Activated T-cell treated with anti-CD3 and anti-CD28 coated beads for 48 hours (primary cell): ENCODE data around the gene NKTR.

Experiments
- DNase-seq: peaks from one replicate; pipeline ENCODE4 v3.0.0-alpha.2; 2020; ENCODE audit warnings: low read depth

The NKTR gene

DNA sequence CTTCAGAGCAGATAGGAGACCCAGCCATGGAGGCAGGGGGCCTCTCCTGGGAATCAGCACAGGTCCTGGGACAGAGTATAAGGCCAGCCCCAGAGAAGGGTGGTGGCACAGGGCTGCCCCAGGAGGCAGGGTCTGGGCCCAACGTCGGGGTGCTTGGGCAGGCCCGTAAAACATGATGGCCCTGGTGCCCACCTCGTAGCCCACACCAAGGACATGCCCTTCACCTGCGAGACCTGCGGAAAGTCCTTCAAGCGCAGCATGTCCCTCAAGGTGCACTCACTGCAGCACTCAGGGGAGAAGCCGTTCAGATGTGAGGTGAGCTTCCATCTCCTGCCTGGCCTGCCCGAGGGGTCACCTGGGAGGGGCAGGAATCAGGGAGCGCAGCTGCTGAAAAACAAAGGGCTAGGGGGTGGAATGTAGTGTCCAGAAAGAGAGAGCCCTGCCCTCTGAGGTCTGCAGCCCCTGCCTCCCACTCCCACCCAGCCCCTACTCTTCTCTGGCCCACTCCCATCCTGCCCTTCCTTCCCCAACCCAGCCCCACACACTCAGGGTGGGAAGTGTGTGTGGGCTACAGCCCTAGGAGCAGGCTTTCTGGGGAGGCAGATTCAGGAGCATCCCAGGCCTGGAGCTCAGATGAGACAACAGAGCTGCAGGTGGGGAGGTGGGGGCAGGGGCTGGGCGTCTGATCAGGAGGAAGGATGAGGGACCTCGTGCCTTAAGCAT is 62.5 kb downstream of the NKTR start:
- no peak for DNase-seq

DNA sequence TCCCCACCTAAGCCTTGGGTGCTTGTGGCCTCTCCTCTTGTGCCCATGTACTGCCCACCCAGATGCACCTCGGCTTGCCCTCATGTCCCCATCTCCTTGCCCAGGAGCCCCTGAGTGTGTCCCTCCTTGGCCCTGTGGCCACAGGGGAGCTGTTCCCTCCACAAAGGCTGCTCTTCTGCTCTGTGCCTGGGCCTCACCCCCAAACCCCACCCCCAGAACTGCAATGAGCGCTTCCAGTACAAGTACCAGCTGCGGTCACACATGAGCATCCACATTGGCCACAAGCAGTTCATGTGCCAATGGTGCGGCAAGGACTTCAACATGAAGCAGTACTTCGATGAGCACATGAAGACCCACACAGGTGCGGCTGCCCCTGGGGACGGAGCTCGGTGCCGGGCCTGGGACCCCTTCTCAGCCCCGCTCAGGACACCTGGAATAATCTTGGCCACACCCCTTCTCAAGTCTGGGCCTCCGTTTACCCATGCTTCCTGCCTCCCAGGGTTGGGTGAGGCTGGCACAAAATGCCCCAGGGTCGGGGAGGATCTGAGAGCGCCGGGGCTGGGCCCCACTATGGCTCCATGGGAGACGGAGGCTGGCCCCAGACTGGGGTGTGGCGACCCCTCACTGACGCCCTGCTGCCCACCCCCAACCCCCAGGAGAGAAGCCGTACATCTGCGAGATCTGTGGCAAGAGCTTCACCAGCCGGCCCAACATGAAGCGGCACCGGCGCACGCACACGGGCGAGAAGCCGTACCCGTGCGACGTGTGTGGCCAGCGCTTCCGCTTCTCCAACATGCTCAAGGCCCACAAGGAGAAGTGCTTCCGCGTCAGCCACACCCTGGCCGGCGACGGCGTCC is 63.3 kb downstream of the NKTR start:
- DNase-seq = no peak

DNA sequence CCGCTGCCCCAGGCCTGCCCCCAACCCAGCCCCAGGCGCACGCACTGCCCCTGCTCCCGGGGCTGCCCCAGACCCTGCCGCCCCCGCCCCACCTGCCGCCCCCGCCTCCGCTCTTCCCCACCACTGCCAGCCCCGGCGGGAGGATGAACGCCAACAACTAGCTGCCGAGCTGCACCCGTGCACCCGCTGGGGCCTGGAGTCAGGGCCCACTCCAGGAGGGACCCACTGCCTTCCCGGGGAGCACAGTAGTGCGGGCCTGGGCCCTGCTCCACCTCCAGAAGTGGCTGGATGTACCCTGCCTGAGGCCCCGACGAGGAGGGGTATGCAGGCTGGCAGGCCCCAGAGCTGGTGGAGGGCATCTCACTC is 63.9 kb downstream of the NKTR start:
- DNase-seq = no peak

DNA sequence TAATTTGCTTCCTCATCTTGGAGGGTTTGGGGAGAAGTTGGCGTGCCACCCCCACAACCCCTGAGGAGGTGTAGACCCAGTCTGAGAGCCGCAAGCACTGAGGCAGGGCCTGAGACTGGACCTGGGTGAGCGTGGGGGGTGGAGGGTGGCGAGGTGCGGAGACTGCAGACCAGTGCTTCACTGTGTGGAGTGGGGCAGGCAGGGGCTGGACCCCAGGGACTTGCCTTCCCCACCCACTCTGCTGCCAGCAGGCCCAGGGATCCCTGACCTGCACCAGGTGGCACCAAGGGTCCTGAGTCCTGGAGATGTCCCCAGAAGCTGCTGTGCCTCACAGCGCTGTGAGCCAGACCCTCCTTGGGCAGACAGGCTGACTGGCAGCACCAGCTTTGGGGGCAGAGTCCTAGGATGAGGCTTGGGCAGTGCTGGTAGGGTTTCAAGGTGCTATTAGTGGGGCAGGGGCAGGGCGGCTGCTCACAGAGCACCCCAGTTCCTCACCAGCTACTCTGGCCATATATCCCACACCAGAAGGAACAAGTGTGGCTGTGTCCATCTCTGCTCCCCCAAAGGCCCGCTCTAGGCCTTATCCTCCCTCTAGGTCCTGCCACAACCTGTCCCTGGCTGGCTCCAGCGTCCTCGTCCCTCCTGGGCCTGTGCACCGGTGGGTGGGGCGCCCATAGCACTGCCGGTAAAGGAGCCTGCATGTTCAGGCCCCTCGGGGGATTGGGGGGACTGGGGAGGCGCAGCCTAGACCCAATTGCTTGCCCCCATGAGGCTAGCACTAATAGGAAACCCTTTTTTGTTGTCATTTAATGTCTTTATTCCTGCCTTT is 64.8 kb downstream of the NKTR start:
- no peak for DNase-seq

DNA sequence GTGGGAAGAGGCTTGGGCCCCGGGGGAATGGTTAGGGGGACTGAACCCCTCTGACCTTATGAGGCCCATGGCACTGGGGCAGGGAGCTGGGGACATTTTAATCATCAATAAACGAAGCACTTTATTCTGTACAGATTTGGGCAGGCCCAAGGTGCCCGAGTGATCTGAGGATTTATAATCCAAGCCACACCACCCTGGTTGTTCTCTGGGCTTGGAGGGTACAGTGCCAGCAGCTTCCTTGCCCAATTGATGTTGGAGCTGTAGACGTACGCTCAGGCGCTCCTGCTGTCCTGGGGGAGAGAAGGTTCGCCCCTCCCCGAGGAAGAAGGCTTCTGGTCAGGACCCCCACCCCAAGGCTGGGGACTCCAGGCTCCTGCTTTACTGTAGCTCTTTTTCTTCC is 65.5 kb downstream of the NKTR start:
- DNase-seq = no peak

DNA sequence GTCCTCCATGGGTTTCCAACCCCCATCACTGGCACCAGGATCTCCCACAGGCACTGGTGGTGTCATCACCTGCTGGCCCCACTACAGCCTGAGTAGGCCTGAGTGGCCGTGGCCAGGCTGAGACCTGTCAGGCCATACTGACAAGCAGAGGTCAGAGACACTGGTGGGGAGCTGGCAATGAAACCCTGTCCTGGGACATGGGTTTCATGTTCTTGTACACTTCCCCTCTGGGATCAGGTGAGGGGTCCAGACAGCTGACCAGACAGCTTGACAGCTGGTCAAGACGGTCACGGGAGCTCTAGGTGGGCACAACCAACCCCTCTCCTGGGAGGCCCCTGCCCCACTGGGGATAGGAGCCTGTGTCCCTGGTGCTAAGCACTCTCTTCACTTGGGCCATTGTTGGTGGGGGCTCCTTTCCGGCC is 66.1 kb downstream of the NKTR start:
- no peak for DNase-seq

DNA sequence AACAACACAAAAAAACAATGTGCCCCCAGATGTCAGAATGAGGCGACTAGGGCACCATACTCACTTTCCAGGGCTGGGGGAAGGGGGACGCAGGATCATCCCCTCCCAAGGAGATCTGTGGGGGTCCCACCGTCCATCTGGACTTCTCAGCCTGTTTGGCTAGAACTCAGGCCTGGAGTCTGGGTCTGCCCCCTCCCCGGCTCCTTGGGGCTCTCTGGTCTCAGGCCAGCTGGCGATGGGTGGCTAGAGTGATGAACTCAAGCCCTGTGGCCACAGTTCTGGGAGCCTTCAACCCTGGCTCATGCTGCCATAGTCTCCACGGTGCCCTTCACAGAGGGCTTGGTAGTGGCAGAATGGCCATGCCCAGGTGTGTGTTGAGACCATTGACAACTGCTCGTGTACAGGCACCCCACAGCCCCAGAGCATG is 66.6 kb downstream of the NKTR start:
- no peak for DNase-seq

DNA sequence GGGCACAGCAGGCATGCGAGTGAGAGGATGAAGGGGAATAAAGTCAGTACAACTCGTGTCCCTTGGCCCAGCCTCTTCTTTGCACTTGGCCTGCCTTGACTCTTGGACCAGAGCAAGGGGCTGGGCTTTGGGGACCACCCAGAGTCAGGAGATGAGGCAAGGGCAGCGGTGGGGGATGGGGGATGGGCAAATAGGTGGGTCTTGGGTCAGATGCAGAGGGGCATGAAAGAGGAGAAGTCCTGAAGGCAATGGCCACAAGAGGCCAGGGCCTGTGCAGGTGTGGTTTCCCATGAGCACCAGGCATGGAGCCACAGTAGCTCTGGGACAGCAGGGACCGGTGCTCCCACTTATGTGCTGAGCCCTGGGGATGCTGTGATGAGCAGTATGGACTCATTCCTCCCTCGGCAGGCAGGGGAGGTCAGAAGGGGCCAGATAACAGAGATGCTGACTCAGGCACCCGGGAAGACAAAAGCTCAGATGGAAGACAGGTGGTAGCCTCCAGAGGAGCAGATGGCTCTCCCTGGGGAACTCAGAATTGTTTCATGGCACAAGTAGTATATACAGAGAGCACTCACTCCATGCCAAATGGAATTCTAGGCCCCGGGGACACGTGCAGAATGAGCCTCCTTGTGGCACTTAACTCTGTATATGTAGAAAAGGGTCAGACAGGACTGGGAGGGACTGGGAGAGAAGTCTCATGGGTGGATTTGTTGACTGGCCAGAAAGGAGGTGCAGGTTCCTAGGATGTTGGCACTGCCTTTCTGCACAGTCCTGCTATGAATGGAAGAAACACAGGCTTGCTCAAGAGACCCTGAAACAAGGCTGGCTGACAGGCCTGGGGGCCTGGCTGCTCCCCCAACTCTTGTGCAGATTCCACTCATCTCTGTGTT is 67.3 kb downstream of the NKTR start:
- DNase-seq = no peak

DNA sequence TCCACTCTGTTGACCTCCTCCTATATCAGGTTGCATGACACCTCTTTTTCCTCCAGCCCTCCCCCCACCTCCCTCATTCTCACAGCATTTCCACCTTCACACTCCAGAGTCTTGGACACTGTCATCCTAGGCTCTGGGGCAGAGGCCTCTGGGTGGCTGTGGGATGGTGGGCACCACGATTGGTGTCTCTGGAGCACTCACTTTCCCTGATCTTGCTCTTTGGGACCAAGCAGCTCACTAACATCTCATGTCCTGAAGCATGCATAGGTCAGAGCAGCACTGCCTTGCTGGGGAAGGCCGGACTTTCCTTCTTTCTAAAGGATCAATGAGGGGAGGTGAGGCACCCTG is 67.9 kb downstream of the NKTR start:
- DNase-seq = no peak

DNA sequence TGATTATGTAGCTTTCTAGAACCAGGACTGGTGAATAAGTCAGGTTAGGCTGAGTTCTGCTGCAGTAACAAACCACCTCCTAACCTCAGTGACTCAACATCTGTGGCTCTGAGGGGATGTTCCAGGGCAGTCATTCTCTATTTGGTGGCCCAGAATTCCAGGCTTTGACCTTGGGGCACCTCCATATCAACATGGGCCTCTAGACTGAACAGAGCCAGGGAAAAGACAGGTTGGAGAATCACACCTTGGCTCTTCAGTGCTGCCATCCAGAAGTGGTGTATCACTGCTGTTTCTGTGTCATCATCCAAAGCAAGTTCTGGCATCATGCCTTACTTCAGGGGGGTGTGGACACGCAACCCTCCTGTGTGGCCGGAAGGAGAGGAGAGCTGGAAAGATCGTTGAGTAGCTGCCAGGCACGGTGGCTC is 68.3 kb downstream of the NKTR start:
- DNase-seq = no peak

DNA sequence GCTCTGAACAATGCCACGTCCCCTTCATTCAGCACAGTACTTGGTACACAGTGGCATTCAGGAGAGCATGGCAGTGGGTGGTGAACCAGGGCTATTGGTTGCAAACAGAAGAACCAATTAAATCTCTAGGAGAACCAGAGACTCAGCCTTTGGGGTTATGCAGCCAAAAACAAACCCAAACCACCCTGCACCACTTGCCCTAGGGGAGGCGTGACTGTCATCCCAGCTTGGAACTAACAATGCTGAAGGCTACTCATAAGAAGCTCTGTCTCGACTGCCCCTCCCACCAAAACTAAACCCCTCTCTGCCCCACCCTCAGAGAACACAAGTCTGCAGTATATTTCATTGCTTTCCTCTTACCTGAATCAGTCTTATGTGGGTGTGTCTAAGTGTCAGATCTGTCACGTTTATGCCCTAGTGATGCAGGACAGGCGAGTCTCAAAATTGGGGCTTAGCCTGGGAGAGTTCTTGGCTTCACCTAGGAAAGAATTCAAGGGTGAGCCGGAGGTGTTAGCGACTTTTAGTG is 69.6 kb downstream of the NKTR start:
- DNase-seq = no peak

DNA sequence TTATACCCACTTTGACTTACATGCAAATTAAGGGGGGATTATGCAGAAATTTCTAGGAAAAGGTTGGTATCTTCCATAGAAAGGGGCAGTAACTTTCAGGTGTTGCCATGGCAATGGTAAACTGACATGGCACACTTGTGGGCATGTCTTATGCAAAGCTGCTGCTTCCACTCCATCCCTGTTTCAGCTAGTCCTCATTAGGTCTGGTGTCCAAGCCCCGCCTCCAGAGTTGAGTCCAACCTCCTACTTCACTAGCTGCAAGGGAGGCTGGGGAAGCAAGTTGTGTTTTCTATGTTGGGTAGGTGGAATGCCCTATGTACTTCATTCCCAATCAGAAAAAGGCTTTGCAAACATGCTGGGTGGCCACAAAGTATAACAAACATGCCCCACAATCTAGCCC is 70.2 kb downstream of the NKTR start:
- no peak for DNase-seq

DNA sequence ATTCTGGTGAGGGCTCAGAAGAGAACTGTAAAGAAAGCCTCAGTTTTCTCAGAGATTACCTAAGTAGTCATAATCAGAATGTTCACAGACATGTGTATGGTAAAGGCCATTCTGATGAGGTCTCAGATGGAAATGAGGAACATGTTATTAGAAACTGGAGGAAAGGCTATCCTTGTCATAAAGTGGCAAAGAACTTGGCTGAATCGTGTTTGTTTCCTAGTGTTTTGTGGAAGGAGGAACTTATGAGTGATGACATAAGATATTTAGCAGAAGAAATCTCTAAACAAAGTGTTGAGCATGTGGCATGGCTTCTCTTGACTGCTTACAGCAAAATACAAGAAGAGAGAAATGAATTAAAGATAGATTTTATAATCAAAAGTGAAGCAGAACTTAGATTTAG is 72.0 kb downstream of the NKTR start:
- no peak for DNase-seq

DNA sequence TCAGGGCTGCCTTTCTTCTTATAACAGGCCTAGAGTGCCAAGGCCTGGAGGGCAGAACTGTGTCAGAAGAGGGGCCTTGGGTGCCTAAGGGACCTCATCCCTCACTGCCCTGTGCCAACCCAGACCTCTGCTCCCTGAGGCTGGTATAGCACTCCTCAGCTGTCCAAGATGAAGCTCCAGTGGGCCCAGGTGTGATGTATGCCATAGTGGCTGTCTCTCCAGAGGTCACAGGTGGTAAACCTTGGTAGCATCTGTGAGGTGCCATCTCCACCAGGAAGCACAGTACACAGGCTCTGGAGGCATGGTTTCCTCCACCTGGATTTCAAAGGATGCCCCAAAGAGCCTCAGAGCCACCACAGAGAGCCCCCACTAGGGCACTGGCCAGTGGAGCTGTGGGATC is 72.6 kb downstream of the NKTR start:
- no peak for DNase-seq

DNA sequence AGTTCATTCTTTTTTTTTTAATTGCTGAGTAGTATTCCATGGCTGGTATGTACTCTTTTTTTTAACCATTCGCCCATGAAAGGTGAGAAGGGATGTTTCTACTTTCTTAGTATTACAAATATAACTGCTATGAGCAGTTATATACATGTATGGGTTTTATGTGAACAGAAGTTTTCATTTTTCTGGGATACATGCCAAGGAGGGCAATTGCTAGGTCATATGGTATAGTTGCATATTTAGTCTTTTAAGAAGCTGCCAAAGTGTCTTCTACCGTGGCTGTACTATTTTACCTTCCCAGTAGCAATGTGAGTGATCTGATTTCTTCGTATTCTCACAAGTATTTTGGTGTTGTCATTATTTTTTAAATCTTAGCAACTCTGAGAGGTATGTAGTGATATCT is 73.7 kb downstream of the NKTR start:
- no peak for DNase-seq

DNA sequence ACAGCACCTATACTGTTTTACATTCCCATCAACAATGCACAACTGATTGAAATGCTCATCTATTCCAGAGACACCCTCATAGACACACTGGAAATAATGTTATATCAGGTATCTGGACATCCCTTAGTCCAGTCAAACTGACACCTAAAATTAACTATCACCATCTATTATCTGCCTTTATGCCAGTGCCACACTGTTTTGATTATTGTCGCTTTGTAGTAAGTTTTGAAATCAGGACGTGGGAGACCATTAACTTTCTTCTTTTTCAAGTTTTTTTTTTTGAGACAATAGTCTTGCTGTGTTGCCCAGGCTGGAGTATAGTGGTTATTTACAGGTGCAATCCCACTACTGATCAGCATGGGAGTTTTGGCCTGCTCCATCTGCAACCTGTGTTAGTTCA is 75.4 kb downstream of the NKTR start:
- no peak for DNase-seq

DNA sequence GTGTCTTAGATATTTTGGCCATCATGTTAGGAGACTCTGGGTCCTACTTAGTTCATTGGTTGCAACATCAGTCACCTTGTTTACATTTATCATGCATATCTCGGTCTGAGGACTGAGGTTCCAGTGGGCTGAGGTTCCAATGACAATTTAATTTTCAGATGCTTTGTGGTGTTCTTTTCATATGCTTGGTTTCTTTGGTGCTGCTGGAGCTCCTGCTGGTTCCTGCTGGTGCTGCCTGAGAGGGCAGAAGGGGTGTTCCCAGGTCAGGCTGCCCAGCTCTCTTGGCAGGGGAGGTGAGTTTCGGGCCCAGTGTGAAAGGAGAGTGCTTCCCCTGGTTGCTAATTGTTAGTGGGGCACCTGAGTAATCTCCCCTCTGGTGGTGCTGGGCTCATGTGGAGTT is 78.0 kb downstream of the NKTR start:
- DNase-seq = no peak

DNA sequence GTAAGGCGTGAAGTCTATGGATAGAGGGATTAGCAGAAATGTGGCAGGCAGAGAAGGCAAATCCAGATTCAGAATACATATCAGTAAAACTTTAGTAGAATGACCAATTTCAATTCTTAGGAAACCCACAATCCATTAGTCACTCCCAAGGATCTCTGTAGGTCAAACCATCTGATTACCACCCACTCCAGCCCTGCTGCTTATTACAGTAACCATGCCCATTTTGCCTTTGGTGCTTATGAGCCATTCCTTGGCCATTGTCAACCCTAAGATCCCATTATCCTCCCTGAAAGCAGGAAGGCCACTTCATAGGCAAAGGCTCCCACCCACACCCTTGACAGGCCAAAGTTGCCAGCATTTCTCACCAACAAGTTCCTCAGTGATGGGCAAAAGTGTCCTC is 79.8 kb downstream of the NKTR start:
- no peak for DNase-seq

DNA sequence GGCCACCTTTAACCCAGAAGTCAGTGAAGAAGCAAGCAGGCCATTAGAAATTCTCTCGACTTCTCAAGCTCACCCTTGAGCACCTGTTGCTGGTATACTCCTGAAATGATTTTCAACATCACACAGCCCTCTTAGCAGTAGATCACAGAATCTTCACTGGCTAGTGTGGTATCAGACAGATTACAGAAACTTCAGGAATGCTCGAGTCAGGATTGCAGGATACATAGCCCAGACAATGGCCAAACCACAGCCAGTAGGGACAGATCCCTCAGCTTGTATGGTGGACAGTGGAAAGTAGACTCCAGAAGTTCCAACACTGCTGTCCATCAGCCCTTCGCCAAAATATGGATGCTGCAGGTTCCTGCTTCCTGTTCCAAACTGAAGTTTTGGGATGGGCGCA is 80.3 kb downstream of the NKTR start:
- DNase-seq = no peak

DNA sequence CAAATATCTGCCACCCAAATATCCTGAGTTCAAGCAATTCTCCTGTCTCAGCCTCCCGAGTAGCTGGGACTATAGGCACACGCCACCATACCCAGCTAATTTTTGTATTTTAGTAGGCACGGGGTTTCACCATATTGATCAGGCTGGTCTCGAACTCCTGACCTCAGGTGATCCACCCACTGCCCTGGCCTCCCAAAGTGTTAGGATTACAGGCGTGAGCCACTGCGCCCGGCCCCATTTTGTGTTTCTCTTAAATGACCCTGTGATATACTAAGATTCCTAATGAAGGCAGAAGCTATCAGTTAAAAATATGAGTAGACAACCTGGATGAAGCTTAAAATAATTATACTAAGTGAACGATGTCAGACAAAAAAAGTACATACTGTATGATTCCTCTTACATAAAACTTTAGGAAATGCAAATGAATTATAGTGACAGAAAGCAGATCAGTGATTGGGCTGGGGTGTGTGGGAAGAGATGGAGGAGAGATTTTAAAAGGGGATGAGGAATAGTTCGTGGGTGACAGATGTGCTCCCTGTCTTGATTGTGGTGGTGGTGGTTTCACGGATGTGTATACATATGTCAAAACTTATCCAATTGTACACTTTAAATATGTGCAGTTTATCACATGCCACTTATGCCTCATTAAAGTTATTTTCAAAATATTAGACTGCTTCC is 81.0 kb downstream of the NKTR start:
- no peak for DNase-seq
